HTR-8/SVneo (cell line): ENCODE data around the gene FAM89A.
A peak's percentile ranks its signal among the peaks of the same experiment; 100 is the strongest.

Experiments used
- DNase-seq: peaks from one replicate; pipeline ENCODE4 v3.0.0; 2011; ENCODE audit warnings: low spot score, mixed read lengths; ENCODE audit not compliant: insufficient read length
- FAIRE-seq: peaks from 2 replicates; lab custom pipeline; 2011; peaks lifted over from hg19 to GRCh38; lab: Jason Lieb, UNC

The FAM89A gene

GRCh38 chr1:231040019-231040799, at the start of gene FAM89A:
TSS of gene FAM89A (minus strand) at chr1:231040254. CDS start at chr1:231040211, 43 bp downstream.
- DNase-seq: peak; percentile 71
- no peak for FAIRE-seq

GRCh38 chr1:231084353-231084752, 44.3 kb upstream of the FAM89A start:
- DNase-seq (no peak), FAIRE-seq (no peak)

- FAIRE-seq (no peak), DNase-seq (no peak)
Measured at GRCh38 chr1:231079163-231079562, 39.1 kb upstream of the FAM89A start.

GRCh38 chr1:231078250-231078649, 38.2 kb upstream of the FAM89A start:
- no peak for FAIRE-seq
- DNase-seq: no peak

GRCh38 chr1:231076802-231077201, 36.7 kb upstream of the FAM89A start:
- no peak for DNase-seq
- no peak for FAIRE-seq

GRCh38 chr1:231075497-231075896, 35.4 kb upstream of the FAM89A start:
- DNase-seq (no peak), FAIRE-seq (no peak)

- DNase-seq (no peak), FAIRE-seq (no peak)
Measured at GRCh38 chr1:231075020-231075419, 35.0 kb upstream of the FAM89A start.

- DNase-seq: no peak
- no peak for FAIRE-seq
Measured at GRCh38 chr1:231074046-231074445, 34.0 kb upstream of the FAM89A start.

GRCh38 chr1:231073331-231073730, 33.3 kb upstream of the FAM89A start:
- FAIRE-seq (no peak), DNase-seq (no peak)

GRCh38 chr1:231072502-231073094, 32.5 kb upstream of the FAM89A start:
- FAIRE-seq (no peak), DNase-seq (no peak)

- no peak for FAIRE-seq
- no peak for DNase-seq
Measured at GRCh38 chr1:231072041-231072440, 32.0 kb upstream of the FAM89A start.

GRCh38 chr1:231070758-231071444, 30.8 kb upstream of the FAM89A start:
- DNase-seq (no peak), FAIRE-seq (no peak)

GRCh38 chr1:231069333-231069732, 29.3 kb upstream of the FAM89A start:
- DNase-seq (no peak), FAIRE-seq (no peak)

GRCh38 chr1:231068762-231069161, 28.7 kb upstream of the FAM89A start:
- FAIRE-seq (no peak), DNase-seq (no peak)

GRCh38 chr1:231065510-231066241, 25.6 kb upstream of the FAM89A start:
- no peak for DNase-seq
- FAIRE-seq: no peak

GRCh38 chr1:231064418-231064817, 24.4 kb upstream of the FAM89A start:
- FAIRE-seq: no peak

GRCh38 chr1:231063331-231063730, 23.3 kb upstream of the FAM89A start:
- FAIRE-seq (no peak), DNase-seq (no peak)

More at GRCh38 chr1:231064418-231064817, 24.4 kb upstream of the FAM89A start:
- DNase-seq: no peak

GRCh38 chr1:231062500-231063270, 22.6 kb upstream of the FAM89A start:
- DNase-seq (no peak), FAIRE-seq (no peak)

- FAIRE-seq (no peak), DNase-seq (no peak)
Measured at GRCh38 chr1:231059566-231060193, 19.6 kb upstream of the FAM89A start.
